Fibroblast of lung (primary cell): Measurements from ENCODE around the gene NCAM2. TPM values are rescaled to one million over a fixed set of nuclear protein-coding genes. Genes with fewer than 3 reads are reported as not detected.

ENCODE experiments used
- DNase-seq, 2 donors: peaks; one replicate each; pipeline versions ENCODE4 v3.0.0 to v3.0.0-alpha.2; 2010; ENCODE audit warnings: low read depth in 2 of 2
- H2AFZ ChIP-seq: 2 replicates; pipeline ENCODE4 v1.5.1; 2012; ENCODE audit warnings: low read length, control low read depth, inconsistent platforms
- H3K27ac ChIP-seq: 2 replicates; pipeline ENCODE4 v1.5.1; 2011; ENCODE audit warnings: low read length, control low read depth; ENCODE audit not compliant: insufficient read depth
- H3K27me3 ChIP-seq: 2 replicates; pipeline ENCODE4 v1.5.1; 2011; ENCODE audit warnings: mild to moderate bottlenecking, low read length; ENCODE audit not compliant: control insufficient read depth, insufficient read depth
- H3K36me3 ChIP-seq: 2 replicates; pipeline ENCODE4 v1.5.1; 2011; ENCODE audit warnings: low read length; ENCODE audit not compliant: control insufficient read depth, insufficient read depth
- H3K4me1 ChIP-seq: 2 replicates; pipeline ENCODE4 v1.5.1; 2011; ENCODE audit warnings: low read length; ENCODE audit not compliant: control insufficient read depth, insufficient read depth; ENCODE audit errors: extremely low read depth
- H3K4me2 ChIP-seq: 2 replicates; pipeline ENCODE4 v1.5.1; 2011; ENCODE audit warnings: low read length, control low read depth; ENCODE audit not compliant: insufficient read depth; ENCODE audit errors: extremely low read depth
- H3K4me3 ChIP-seq, 4 experiments: fragments of 200-600 bp in 1 of 4; sonication (generic) in 1 of 4; replicated peaks in 1 of 4; 2 replicates each; pipeline ENCODE4 v1.5.1; 2011 to 2016; ENCODE audit warnings: low read length in 4 of 4, low read depth in 3 of 4, mild to moderate bottlenecking in 3 of 4, control low read depth in 2 of 4, inconsistent platforms in 1 of 4, mixed read lengths in 1 of 4; ENCODE audit not compliant: insufficient read depth in 1 of 4; ENCODE audit errors: control extremely low read depth in 1 of 4
- H3K79me2 ChIP-seq: 2 replicates; pipeline ENCODE4 v1.5.1; 2012; ENCODE audit warnings: mild to moderate bottlenecking, low read length, inconsistent platforms; ENCODE audit not compliant: control insufficient read depth, insufficient read depth
- H3K9ac ChIP-seq: 2 replicates; pipeline ENCODE4 v1.5.1; 2011; ENCODE audit warnings: mild to moderate bottlenecking, low read length, control low read depth; ENCODE audit not compliant: insufficient read depth
- H3K9me3 ChIP-seq: 2 replicates; pipeline ENCODE4 v1.5.1; 2012; ENCODE audit warnings: low read depth, low read length; ENCODE audit not compliant: control insufficient read depth, insufficient read depth
- H4K20me1 ChIP-seq: 2 replicates; pipeline ENCODE4 v1.5.1; 2011; ENCODE audit warnings: low read length; ENCODE audit not compliant: control insufficient read depth, insufficient read depth; ENCODE audit errors: extremely low read depth
- CTCF ChIP-seq, 2 donors: IDR thresholded peaks in 1 of 2; conservative IDR thresholded peaks in 1 of 2; 1 replicate in 1 of 2; 2 replicates in 1 of 2; pipeline ENCODE4 v1.5.1; 2011 to 2012; ENCODE audit warnings: low read length in 2 of 2, control low read depth in 1 of 2, inconsistent platforms in 1 of 2, low read depth in 1 of 2, mild to moderate bottlenecking in 1 of 2
- EZH2 ChIP-seq: IDR thresholded peaks from 2 replicates; pipeline ENCODE4 v1.5.1; 2012; ENCODE audit warnings: low read length, control low read depth, mild to moderate bottlenecking; ENCODE audit errors: missing control alignments
- polyA plus RNA-seq, 2 donors: library from polyadenylated mRNA; depleted of rRNA in 1 of 2; stranded (reverse) in 1 of 2; unstranded in 1 of 2; fragments of >200 nt; gene quantifications; 2 replicates each; pipeline ENCODE4 v1.2.1, GENCODE V29; 2011 to 2012; ENCODE audit warnings: missing spikeins in 1 of 2
- total RNA-seq: library from RNA; depleted of rRNA; stranded (reverse); fragments of >200 nt; gene quantifications from 2 replicates; pipeline ENCODE4 v1.2.1, GENCODE V29; 2014

Gene NCAM2
- total and polyA plus RNA-seq, 2 donors (not counting 1 experiment from before 2014, with no cell fraction given) = 5.6 to 11.1 TPM

- no peaks in the 10 kb centered on the region for H3K27me3 ChIP-seq
- no peaks in the 10 kb centered on the region for H4K20me1 ChIP-seq
- H3K9me3 ChIP-seq = no peaks in the 10 kb centered on the region
- no peaks in the 10 kb centered on the region for H3K36me3 ChIP-seq
- H3K79me2 ChIP-seq = no peaks in the 10 kb centered on the region
- no peak overlapping the region for H2AFZ ChIP-seq
- H3K4me2 ChIP-seq = no peak overlapping the region
- TF ChIP-seq CTCF (conservative IDR thresholded peaks at IDR 0.05 in 1 of 2, IDR thresholded peaks at IDR 0.05 in 1 of 2; ENCODE audit: low read depth in 1 of 2, low read length in 2 of 2) = no peak
- no peaks in the 10 kb centered on the region for H3K4me1 ChIP-seq
- DNase-seq = no peak
- no peak overlapping the region for H3K9ac ChIP-seq
- H3K27ac ChIP-seq = no peak overlapping the region
- no peak overlapping the region for H3K4me3 ChIP-seq
These were observed 460.0 kb downstream of the NCAM2 start for GRCh38 chr21:21458124-21458631.

- H3K4me1 ChIP-seq = no peaks in the 10 kb centered on the region
- no peak overlapping the region for H2AFZ ChIP-seq
- TF ChIP-seq EZH2 (no peak), CTCF (conservative IDR thresholded peaks at IDR 0.05 in 1 of 2, IDR thresholded peaks at IDR 0.05 in 1 of 2; ENCODE audit: low read depth in 1 of 2, low read length in 2 of 2) (no peak)
- H3K36me3 ChIP-seq = no peaks in the 10 kb centered on the region
- no peak overlapping the region for H3K4me3 ChIP-seq
- H3K9ac ChIP-seq = no peak overlapping the region
- no peaks in the 10 kb centered on the region for H4K20me1 ChIP-seq
- H3K27me3 ChIP-seq = no peaks in the 10 kb centered on the region
- H3K79me2 ChIP-seq = no peaks in the 10 kb centered on the region
- no peaks in the 10 kb centered on the region for H3K9me3 ChIP-seq
- H3K4me2 ChIP-seq = no peak overlapping the region
- DNase-seq = no peak
- no peak overlapping the region for H3K27ac ChIP-seq
These were observed 462.8 kb downstream of the NCAM2 start for GRCh38 chr21:21460979-21461378.

GRCh38 chr21:21463456-21463855 lies 465.2 kb downstream of the NCAM2 start:
- Histone ChIP-seq H3K27ac (no peak overlapping the region), H3K9me3 (no peaks in the 10 kb centered on the region), H3K4me1 (no peaks in the 10 kb centered on the region), H3K79me2 (no peaks in the 10 kb centered on the region), H3K4me3 (no peak overlapping the region), H3K9ac (no peak overlapping the region), H3K36me3 (no peaks in the 10 kb centered on the region), H3K27me3 (no peaks in the 10 kb centered on the region), H2AFZ (no peak overlapping the region), H3K4me2 (no peak overlapping the region), H4K20me1 (no peaks in the 10 kb centered on the region)
- no peak for TF ChIP-seq CTCF (conservative IDR thresholded peaks at IDR 0.05 in 1 of 2, IDR thresholded peaks at IDR 0.05 in 1 of 2; ENCODE audit: low read depth in 1 of 2, low read length in 2 of 2)
- TF ChIP-seq EZH2 = no peak
- DNase-seq = no peak
